Neuron (in vitro differentiated cells): ENCODE data around the gene PDE10A.
"Not testable (repeated sequence)": the region's sequence is repeated elsewhere in the genome, so short reads cannot be mapped to it uniquely, and the experiment has no call there.

Experiments used
- H2AFZ ChIP-seq: one replicate; pipeline ENCODE4 v1.6.1; 2013; ENCODE audit warnings: low read depth, mild to moderate bottlenecking, inconsistent platforms, low read length, moderate library complexity
- H3K27me3 ChIP-seq: one replicate; pipeline ENCODE4 v1.6.1; 2013; ENCODE audit warnings: low read length; ENCODE audit not compliant: insufficient read depth
- H3K36me3 ChIP-seq: one replicate; pipeline ENCODE4 v1.6.1; 2013; ENCODE audit warnings: low read length; ENCODE audit not compliant: insufficient read depth
- H3K4me1 ChIP-seq: one replicate; pipeline ENCODE4 v1.6.1; 2013; ENCODE audit warnings: low read length; ENCODE audit not compliant: insufficient read depth
- H3K4me3 ChIP-seq: 2 replicates; pipeline ENCODE4 v1.5.1; 2013; ENCODE audit warnings: mild to moderate bottlenecking, low read length, moderate library complexity
- H3K9me3 ChIP-seq: one replicate; pipeline ENCODE4 v1.6.1; 2013; ENCODE audit warnings: low read length

PDE10A gene

DNA sequence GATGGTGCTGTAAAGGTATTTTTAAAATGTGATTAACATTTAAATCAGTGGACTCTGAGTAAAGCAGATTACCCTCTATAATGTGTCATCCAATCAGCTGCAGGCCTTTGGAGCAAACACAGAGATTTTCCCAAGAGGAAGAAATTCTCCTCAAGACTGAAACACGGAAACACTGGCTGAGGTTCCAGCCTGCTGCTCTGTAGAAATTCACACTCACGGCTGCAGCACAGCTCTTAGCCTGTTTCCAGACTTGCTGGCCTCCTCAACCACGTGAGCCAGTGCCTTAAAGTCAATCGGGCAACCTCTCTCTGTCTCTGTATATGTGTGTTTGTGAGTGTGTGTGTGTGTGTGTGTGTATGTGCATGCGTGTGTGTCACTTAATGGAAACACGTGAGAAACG lies 41.1 kb downstream of the PDE10A start:
- Histone ChIP-seq H3K4me3 (no peak overlapping the region), H3K4me1 (no peaks in the 10 kb centered on the region), H2AFZ (no peak overlapping the region), H3K27me3 (no peaks in the 10 kb centered on the region), H3K36me3 (no peaks in the 10 kb centered on the region), H3K9me3 (peaks cover 7% of the 10 kb centered on the region)

DNA sequence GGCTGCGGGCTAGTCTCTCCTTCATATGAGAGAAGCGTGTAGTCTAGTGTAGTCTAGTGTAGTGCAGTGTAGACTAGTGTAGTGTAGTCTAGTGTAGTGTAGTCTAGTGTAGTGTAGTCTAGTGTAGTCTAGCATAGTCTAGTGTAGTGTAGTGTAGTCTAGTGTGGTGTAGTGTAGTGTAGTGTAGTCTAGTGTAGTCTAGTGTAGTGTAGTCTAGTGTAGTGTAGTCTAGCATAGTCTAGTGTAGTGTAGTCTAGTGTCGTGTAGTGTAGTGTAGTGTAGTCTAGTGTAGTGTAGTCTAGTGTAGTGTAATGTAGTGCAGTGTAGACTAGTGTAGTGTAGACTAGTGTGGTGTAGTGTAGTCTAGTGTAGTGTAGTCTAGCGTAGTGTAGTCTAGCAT lies 44.1 kb downstream of the PDE10A start:
- H3K4me1 ChIP-seq, H3K9me3 ChIP-seq, H3K4me3 ChIP-seq, H3K27me3 ChIP-seq, H2AFZ ChIP-seq, H3K36me3 ChIP-seq: not testable (repeated sequence)

GRCh38 chr6:165618241-165618640 lies 44.8 kb downstream of the PDE10A start:
- H3K4me3 ChIP-seq, result no peak overlapping the region
- H2AFZ ChIP-seq, result no peak overlapping the region
- no peaks in the 10 kb centered on the region for H3K36me3 ChIP-seq
- peaks cover 4% of the 10 kb centered on the region for H3K9me3 ChIP-seq
- H3K4me1 ChIP-seq, result no peaks in the 10 kb centered on the region
- no peaks in the 10 kb centered on the region for H3K27me3 ChIP-seq

DNA sequence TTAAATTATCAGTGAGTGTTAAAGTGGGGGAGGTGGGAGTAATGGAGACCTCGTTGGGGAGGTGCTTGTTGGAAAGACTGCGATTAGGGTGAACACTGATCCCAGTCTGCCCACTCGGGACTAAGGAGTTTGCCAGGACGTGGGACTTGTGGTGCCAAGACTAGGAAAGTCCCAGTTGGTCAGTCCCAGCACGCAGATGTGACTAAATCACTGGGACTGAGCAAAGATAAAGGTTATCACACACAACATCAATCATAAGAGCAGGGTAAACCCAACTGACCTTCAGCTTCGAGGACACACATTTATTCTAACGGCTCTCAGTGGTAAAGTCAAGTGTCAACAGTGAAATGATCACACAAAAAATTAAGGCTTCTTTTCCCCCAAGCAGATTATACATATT lies 45.5 kb downstream of the PDE10A start:
- no peak overlapping the region for H3K4me3 ChIP-seq
- peaks cover 3% of the 10 kb centered on the region for H3K9me3 ChIP-seq
- no peaks in the 10 kb centered on the region for H3K27me3 ChIP-seq
- H3K36me3 ChIP-seq, result no peaks in the 10 kb centered on the region
- no peaks in the 10 kb centered on the region for H3K4me1 ChIP-seq
- no peak overlapping the region for H2AFZ ChIP-seq

GRCh38 chr6:165616116-165616515 lies 46.9 kb downstream of the PDE10A start:
- H3K4me3 ChIP-seq, result no peak overlapping the region
- peaks cover 3% of the 10 kb centered on the region for H3K9me3 ChIP-seq
- H3K36me3 ChIP-seq, result no peaks in the 10 kb centered on the region
- H3K4me1 ChIP-seq, result no peaks in the 10 kb centered on the region
- H2AFZ ChIP-seq, result no peak overlapping the region
- no peaks in the 10 kb centered on the region for H3K27me3 ChIP-seq

DNA sequence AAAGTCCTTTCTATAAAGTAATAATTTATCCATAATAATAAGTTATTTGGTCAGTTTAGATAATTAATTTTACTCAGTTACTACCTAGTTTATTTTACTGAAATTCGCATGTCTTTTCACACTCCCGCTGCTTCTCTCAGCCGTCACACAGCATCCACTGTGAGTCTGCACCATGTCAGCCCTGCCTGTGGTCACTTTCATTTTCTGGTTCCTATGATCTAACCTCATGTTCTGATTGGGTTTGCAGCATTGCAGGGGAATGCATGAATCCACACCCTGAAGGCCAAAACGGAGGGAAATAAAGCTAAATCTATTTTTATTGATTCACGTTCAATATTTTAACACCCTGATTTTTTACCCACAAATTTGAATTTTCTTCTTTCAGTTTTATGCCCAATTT lies 47.4 kb downstream of the PDE10A start:
- H3K4me3 ChIP-seq, result no peak overlapping the region
- no peaks in the 10 kb centered on the region for H3K36me3 ChIP-seq
- no peak overlapping the region for H2AFZ ChIP-seq
- H3K27me3 ChIP-seq, result no peaks in the 10 kb centered on the region
- peaks cover 3% of the 10 kb centered on the region for H3K9me3 ChIP-seq
- no peaks in the 10 kb centered on the region for H3K4me1 ChIP-seq

DNA sequence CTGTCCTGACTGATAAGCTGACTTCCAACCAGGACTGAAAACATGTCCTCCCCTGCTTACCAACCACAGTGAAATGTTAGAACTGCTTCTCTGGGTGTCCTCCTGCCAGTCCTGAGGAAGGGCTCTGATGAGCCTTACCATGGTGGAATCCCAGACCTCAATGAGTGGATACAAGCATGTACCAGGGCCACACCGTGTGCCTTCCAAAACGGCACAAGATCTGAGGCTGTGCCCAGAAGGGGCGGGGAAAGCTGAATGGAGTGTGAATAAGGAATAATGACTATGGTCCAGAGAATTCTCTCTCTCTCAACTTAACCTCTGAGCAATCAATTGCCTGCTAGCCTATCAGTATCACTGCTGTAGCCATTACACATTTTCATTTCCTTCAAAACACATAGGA lies 51.7 kb downstream of the PDE10A start:
- Histone ChIP-seq H3K36me3 (no peaks in the 10 kb centered on the region), H2AFZ (no peak overlapping the region), H3K4me3 (no peak overlapping the region), H3K27me3 (no peaks in the 10 kb centered on the region), H3K4me1 (no peaks in the 10 kb centered on the region), H3K9me3 (peaks cover 3% of the 10 kb centered on the region)

DNA sequence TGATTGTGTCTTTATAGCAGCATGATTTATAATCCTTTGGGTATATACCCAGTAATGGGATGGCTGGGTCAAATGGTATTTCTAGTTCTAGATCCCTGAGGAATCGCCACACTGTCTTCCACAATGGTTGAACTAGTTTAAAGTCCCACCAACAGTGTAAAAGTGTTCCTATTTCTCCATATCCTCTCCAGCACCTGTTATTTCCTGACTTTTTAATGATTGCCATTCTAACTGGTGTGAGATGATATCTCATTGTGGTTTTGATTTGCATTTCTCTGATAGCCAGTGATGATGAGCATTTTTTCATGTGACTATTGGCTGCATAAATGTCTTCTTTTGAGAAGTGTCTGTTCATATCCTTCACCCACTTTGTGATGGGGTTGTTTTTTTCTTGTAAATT lies 54.5 kb downstream of the PDE10A start:
- H3K36me3 ChIP-seq, H3K27me3 ChIP-seq, H3K9me3 ChIP-seq, H3K4me3 ChIP-seq, H2AFZ ChIP-seq, H3K4me1 ChIP-seq: not testable (repeated sequence)

DNA sequence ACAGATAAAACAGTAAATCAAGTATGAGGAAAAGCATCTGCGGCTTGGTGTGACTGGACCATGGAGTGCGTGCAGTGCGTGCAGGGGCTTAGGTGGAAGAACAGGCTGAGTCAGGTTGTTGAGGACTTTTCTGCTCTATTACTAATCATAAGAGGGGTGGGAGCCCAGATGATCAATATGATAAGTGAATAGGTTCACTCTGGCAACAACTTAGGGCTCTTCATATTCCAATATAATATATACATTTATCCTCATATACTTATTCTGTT lies 56.4 kb downstream of the PDE10A start:
- H3K9me3 ChIP-seq, result peaks cover 3% of the 10 kb centered on the region
- H3K36me3 ChIP-seq, result no peaks in the 10 kb centered on the region
- no peak overlapping the region for H3K4me3 ChIP-seq
- no peak overlapping the region for H2AFZ ChIP-seq
- no peaks in the 10 kb centered on the region for H3K4me1 ChIP-seq
- H3K27me3 ChIP-seq, result no peaks in the 10 kb centered on the region

DNA sequence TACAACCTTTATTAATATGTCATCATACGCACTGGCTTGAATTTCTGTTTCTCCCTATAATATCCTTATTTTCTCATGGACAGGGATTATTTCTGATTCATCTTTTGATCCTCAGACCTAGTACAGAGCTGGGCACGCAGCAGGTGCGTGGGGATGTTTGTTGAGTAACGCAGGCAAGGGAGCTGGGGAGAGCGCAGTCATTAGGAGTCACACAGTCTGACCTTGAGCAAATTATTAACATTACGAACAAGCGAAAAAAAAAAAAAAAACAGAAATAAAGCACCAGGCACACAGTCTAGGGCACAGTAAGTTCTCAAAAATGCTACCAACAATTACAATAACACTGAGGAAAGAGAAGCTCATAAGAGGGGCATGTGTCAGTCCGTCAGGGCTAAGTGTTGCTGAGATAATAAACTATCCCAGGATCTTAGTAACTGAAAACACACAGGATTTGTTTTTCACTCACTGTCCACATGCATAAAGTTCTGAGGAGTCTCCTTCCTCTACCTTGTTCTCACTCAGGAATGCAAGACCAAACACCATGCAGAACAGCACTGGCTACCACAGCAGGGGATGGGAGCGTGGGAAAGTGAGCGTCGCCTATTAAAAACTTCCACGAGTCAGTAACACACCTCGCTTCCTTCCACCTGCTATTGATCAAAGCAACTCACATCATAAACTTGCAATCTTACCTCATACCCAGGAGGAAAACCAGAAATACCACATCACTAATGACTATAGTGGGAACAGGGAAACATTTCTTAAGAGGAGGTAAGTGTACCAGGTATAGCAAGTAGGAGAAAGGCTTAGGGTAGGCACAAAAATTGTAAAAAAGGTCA lies 56.9 kb downstream of the PDE10A start:
- H3K36me3 ChIP-seq, result no peaks in the 10 kb centered on the region
- no peaks in the 10 kb centered on the region for H3K4me1 ChIP-seq
- H3K9me3 ChIP-seq, result peaks cover 3% of the 10 kb centered on the region

GRCh38 chr6:165605182-165605875 lies 57.7 kb downstream of the PDE10A start:
- peaks cover 3% of the 10 kb centered on the region for H3K9me3 ChIP-seq
- H3K4me3 ChIP-seq, result no peak overlapping the region
- no peaks in the 10 kb centered on the region for H3K27me3 ChIP-seq
- no peaks in the 10 kb centered on the region for H3K36me3 ChIP-seq
- peaks cover 6% of the 10 kb centered on the region for H3K4me1 ChIP-seq
- H2AFZ ChIP-seq, result no peak overlapping the region

More for the DNA sequence above, 56.9 kb downstream of the PDE10A start:
- no peak overlapping the region for H2AFZ ChIP-seq
- no peak overlapping the region for H3K4me3 ChIP-seq
- no peaks in the 10 kb centered on the region for H3K27me3 ChIP-seq

GRCh38 chr6:165602291-165602690 lies 60.8 kb downstream of the PDE10A start:
- H3K36me3 ChIP-seq, result no peaks in the 10 kb centered on the region
- H3K27me3 ChIP-seq, result no peaks in the 10 kb centered on the region
- H3K9me3 ChIP-seq, result peaks cover 3% of the 10 kb centered on the region
- H3K4me3 ChIP-seq, result no peak overlapping the region
- H2AFZ ChIP-seq, result no peak overlapping the region
- H3K4me1 ChIP-seq, result peaks cover 10% of the 10 kb centered on the region

DNA sequence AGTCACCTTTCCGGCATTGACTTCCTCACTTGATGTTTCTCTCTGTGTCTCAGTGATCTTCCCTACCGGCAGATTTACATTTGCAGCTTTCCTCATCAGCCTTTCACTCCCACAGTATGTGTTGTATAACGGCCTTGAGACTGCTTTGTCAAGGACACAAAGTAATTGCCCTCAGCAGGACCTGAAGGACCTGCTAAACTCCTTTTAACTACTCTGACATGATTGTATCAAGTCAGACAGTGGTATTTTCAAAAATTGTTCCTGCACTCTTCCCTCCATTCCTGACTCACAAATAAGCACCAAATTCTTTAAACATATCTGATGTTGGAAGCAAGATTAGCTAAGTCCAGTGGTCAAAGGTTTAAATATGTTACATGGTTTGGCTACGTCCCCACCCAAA lies 62.4 kb downstream of the PDE10A start:
- peaks cover 3% of the 10 kb centered on the region for H3K9me3 ChIP-seq
- H3K36me3 ChIP-seq, result no peaks in the 10 kb centered on the region
- no peaks in the 10 kb centered on the region for H3K27me3 ChIP-seq
- no peak overlapping the region for H3K4me3 ChIP-seq
- peaks cover 10% of the 10 kb centered on the region for H3K4me1 ChIP-seq
- no peak overlapping the region for H2AFZ ChIP-seq
